Stimulated activated memory B cell treated with anti-CD40 and anti-IgM and Interleukin-4, amounts not matched to agents 10 μg/mL and 1 μg/mL and 100 μg/mL, for 72 hours (primary cell): ENCODE measurements around the gene TRPM8.
"Not testable (repeated sequence)": the region's sequence is repeated elsewhere in the genome, so short reads cannot be mapped to it uniquely, and the experiment has no call there.

Experiments used
- ATAC-seq: fragments of 150-1000 bp; cut with Tn5 transposase; 2 replicates; pipeline ENCODE4 v1.10.0; 2021
- H3K27ac Mint-ChIP-seq: one replicate; pipeline ENCODE4 v1.8.0; 2022; ENCODE audit warnings: mild to moderate bottlenecking, mixed read lengths
- H3K27me3 Mint-ChIP-seq: one replicate; pipeline ENCODE4 v1.8.0; 2022; ENCODE audit warnings: mixed read lengths
- H3K36me3 Mint-ChIP-seq: one replicate; pipeline ENCODE4 v1.8.0; 2022; ENCODE audit warnings: mixed read lengths
- H3K4me1 Mint-ChIP-seq: one replicate; pipeline ENCODE4 v1.8.0; 2022; ENCODE audit warnings: mixed read lengths
- H3K4me3 Mint-ChIP-seq: one replicate; pipeline ENCODE4 v1.8.0; 2022; ENCODE audit warnings: mild to moderate bottlenecking, moderate library complexity, mixed read lengths
- H3K9me3 Mint-ChIP-seq: one replicate; pipeline ENCODE4 v1.8.0; 2022; ENCODE audit warnings: mixed read lengths

Gene TRPM8

GRCh38 chr2:233952335-233952734 is 35.2 kb downstream of the TRPM8 start:
- no peaks in the 10 kb centered on the region for H3K4me1 Mint-ChIP-seq
- no peak overlapping the region for H3K4me3 Mint-ChIP-seq
- peaks cover 66% of the 10 kb centered on the region for H3K27me3 Mint-ChIP-seq
- ATAC-seq, result no peak
- no peaks in the 10 kb centered on the region for H3K36me3 Mint-ChIP-seq
- peaks cover 2% of the 10 kb centered on the region for H3K9me3 Mint-ChIP-seq
- H3K27ac Mint-ChIP-seq, result no peak overlapping the region

GRCh38 chr2:233953087-233953801 is 36.1 kb downstream of the TRPM8 start:
- Mint-ChIP-seq H3K9me3 (peaks cover 2% of the 10 kb centered on the region), H3K4me3 (no peak overlapping the region), H3K27ac (no peak overlapping the region), H3K4me1 (no peaks in the 10 kb centered on the region), H3K27me3 (peaks cover 63% of the 10 kb centered on the region), H3K36me3 (no peaks in the 10 kb centered on the region)
- ATAC-seq, result no peak

GRCh38 chr2:233960203-233960602 is 43.0 kb downstream of the TRPM8 start:
- no peaks in the 10 kb centered on the region for H3K9me3 Mint-ChIP-seq

GRCh38 chr2:233961905-233962304 is 44.7 kb downstream of the TRPM8 start:
- peaks cover 27% of the 10 kb centered on the region for H3K27me3 Mint-ChIP-seq
- no peak overlapping the region for H3K4me3 Mint-ChIP-seq
- H3K27ac Mint-ChIP-seq, result no peak overlapping the region
- H3K9me3 Mint-ChIP-seq, result no peaks in the 10 kb centered on the region
- H3K36me3 Mint-ChIP-seq, result no peaks in the 10 kb centered on the region
- ATAC-seq, result no peak
- H3K4me1 Mint-ChIP-seq, result no peaks in the 10 kb centered on the region

More at GRCh38 chr2:233960203-233960602, 43.0 kb downstream of the TRPM8 start:
- Mint-ChIP-seq H3K4me3 (no peak overlapping the region), H3K36me3 (no peaks in the 10 kb centered on the region), H3K27ac (no peak overlapping the region), H3K4me1 (no peaks in the 10 kb centered on the region), H3K27me3 (peaks cover 34% of the 10 kb centered on the region)
- ATAC-seq, result no peak

- H3K36me3 Mint-ChIP-seq, result no peaks in the 10 kb centered on the region
- H3K4me3 Mint-ChIP-seq, result no peak overlapping the region
- H3K27me3 Mint-ChIP-seq, result peaks cover 40% of the 10 kb centered on the region
- no peak overlapping the region for H3K27ac Mint-ChIP-seq
- no peak for ATAC-seq
- H3K9me3 Mint-ChIP-seq, result no peaks in the 10 kb centered on the region
- H3K4me1 Mint-ChIP-seq, result no peaks in the 10 kb centered on the region
Observed at GRCh38 chr2:233964581-233964980, 47.4 kb downstream of the TRPM8 start.

- Mint-ChIP-seq H3K27ac (no peak overlapping the region), H3K27me3 (peaks cover 45% of the 10 kb centered on the region)
- no peak for ATAC-seq
Observed at GRCh38 chr2:233965032-233965603, 47.9 kb downstream of the TRPM8 start.

GRCh38 chr2:233965646-233966045 is 48.5 kb downstream of the TRPM8 start:
- H3K4me3 Mint-ChIP-seq, H3K9me3 Mint-ChIP-seq, ATAC-seq, H3K4me1 Mint-ChIP-seq, H3K36me3 Mint-ChIP-seq, H3K27ac Mint-ChIP-seq: not testable (repeated sequence)
- peaks cover 49% of the 10 kb centered on the region for H3K27me3 Mint-ChIP-seq

More at GRCh38 chr2:233965032-233965603, 47.9 kb downstream of the TRPM8 start:
- no peaks in the 10 kb centered on the region for H3K36me3 Mint-ChIP-seq
- no peaks in the 10 kb centered on the region for H3K9me3 Mint-ChIP-seq
- no peak overlapping the region for H3K4me3 Mint-ChIP-seq
- no peaks in the 10 kb centered on the region for H3K4me1 Mint-ChIP-seq

GRCh38 chr2:233966388-233966787 is 49.2 kb downstream of the TRPM8 start:
- Mint-ChIP-seq H3K4me1 (no peaks in the 10 kb centered on the region), H3K27me3 (peaks cover 49% of the 10 kb centered on the region), H3K4me3 (no peak overlapping the region), H3K9me3 (no peaks in the 10 kb centered on the region), H3K36me3 (no peaks in the 10 kb centered on the region), H3K27ac (no peak overlapping the region)
- ATAC-seq, result no peak

- Mint-ChIP-seq H3K4me3 (no peak overlapping the region), H3K9me3 (no peaks in the 10 kb centered on the region), H3K27me3 (peaks cover 47% of the 10 kb centered on the region), H3K27ac (no peak overlapping the region), H3K4me1 (no peaks in the 10 kb centered on the region), H3K36me3 (no peaks in the 10 kb centered on the region)
- no peak for ATAC-seq
Observed at GRCh38 chr2:233967164-233967563, 50.0 kb downstream of the TRPM8 start.

GRCh38 chr2:233968556-233968955 is 51.4 kb downstream of the TRPM8 start:
- H3K27me3 Mint-ChIP-seq, result peaks cover 60% of the 10 kb centered on the region
- no peak overlapping the region for H3K27ac Mint-ChIP-seq
- no peaks in the 10 kb centered on the region for H3K9me3 Mint-ChIP-seq
- ATAC-seq, result no peak
- H3K4me3 Mint-ChIP-seq, result no peak overlapping the region
- no peaks in the 10 kb centered on the region for H3K36me3 Mint-ChIP-seq
- no peaks in the 10 kb centered on the region for H3K4me1 Mint-ChIP-seq

- not testable (repeated sequence) for H3K9me3 Mint-ChIP-seq, H3K36me3 Mint-ChIP-seq, ATAC-seq, H3K4me1 Mint-ChIP-seq, H3K4me3 Mint-ChIP-seq, H3K27ac Mint-ChIP-seq
- H3K27me3 Mint-ChIP-seq, result peaks cover 84% of the 10 kb centered on the region
Observed at GRCh38 chr2:233972460-233972859, 55.3 kb downstream of the TRPM8 start.

- no peaks in the 10 kb centered on the region for H3K9me3 Mint-ChIP-seq
- H3K27me3 Mint-ChIP-seq, result peaks cover 83% of the 10 kb centered on the region
- no peak overlapping the region for H3K27ac Mint-ChIP-seq
- H3K4me3 Mint-ChIP-seq, result no peak overlapping the region
- no peak for ATAC-seq
- H3K4me1 Mint-ChIP-seq, result no peaks in the 10 kb centered on the region
- H3K36me3 Mint-ChIP-seq, result no peaks in the 10 kb centered on the region
Observed at GRCh38 chr2:233972941-233973575, 55.9 kb downstream of the TRPM8 start.

- no peaks in the 10 kb centered on the region for H3K36me3 Mint-ChIP-seq
- no peak for ATAC-seq
- no peak overlapping the region for H3K4me3 Mint-ChIP-seq
- no peak overlapping the region for H3K27ac Mint-ChIP-seq
- peaks cover 78% of the 10 kb centered on the region for H3K27me3 Mint-ChIP-seq
- no peaks in the 10 kb centered on the region for H3K4me1 Mint-ChIP-seq
- H3K9me3 Mint-ChIP-seq, result no peaks in the 10 kb centered on the region
Observed at GRCh38 chr2:233973786-233974185, 56.6 kb downstream of the TRPM8 start.

GRCh38 chr2:233974530-233975071 is 57.4 kb downstream of the TRPM8 start:
- Mint-ChIP-seq H3K9me3 (no peaks in the 10 kb centered on the region), H3K4me3 (no peak overlapping the region), H3K27me3 (peaks cover 78% of the 10 kb centered on the region), H3K36me3 (no peaks in the 10 kb centered on the region), H3K27ac (no peak overlapping the region), H3K4me1 (no peaks in the 10 kb centered on the region)
- ATAC-seq, result no peak

GRCh38 chr2:233976087-233976486 is 58.9 kb downstream of the TRPM8 start:
- H3K4me3 Mint-ChIP-seq, result no peak overlapping the region
- peaks cover 63% of the 10 kb centered on the region for H3K27me3 Mint-ChIP-seq
- no peaks in the 10 kb centered on the region for H3K36me3 Mint-ChIP-seq
- ATAC-seq, result no peak
- no peak overlapping the region for H3K27ac Mint-ChIP-seq
- H3K4me1 Mint-ChIP-seq, result no peaks in the 10 kb centered on the region
- H3K9me3 Mint-ChIP-seq, result no peaks in the 10 kb centered on the region
